IMR-90 (cell line): ENCODE measurements around the gene DGKQ.

Experiments
- BHLHE40 ChIP-seq: fragments of 150-350 bp; IDR thresholded peaks from 2 replicates; pipeline ENCODE4 v1.6.1; 2016; ENCODE audit warnings: mild to moderate bottlenecking, low read depth, low read length
- CTCF ChIP-seq: conservative IDR thresholded peaks from 2 replicates; pipeline ENCODE4 v1.5.1; 2012; ENCODE audit warnings: mild to moderate bottlenecking, low read depth, low read length, improper control_type of control experiment
- MAFK ChIP-seq: IDR thresholded peaks from 2 replicates; pipeline ENCODE4 v1.6.1; 2012; ENCODE audit warnings: low read depth, low read length, improper control_type of control experiment
- MXI1 ChIP-seq: IDR thresholded peaks from 2 replicates; pipeline ENCODE4 v1.6.1; 2012; ENCODE audit warnings: low read depth, mild to moderate bottlenecking, low read length, moderate library complexity, borderline replicate concordance
- POLR2A ChIP-seq: IDR thresholded peaks from 2 replicates; pipeline ENCODE4 v1.6.1; 2012; ENCODE audit warnings: mild to moderate bottlenecking, low read depth, low read length
- RCOR1 ChIP-seq: IDR thresholded peaks from 2 replicates; pipeline ENCODE4 v1.6.1; 2012; ENCODE audit warnings: mild to moderate bottlenecking, low read length, improper control_type of control experiment; ENCODE audit not compliant: insufficient replicate concordance

GRCh38 chr4:948936-949300 is 24.5 kb downstream of the DGKQ start:
- no peak for TF ChIP-seq POLR2A
- no peak for TF ChIP-seq RCOR1
- TF ChIP-seq MAFK = no peak
- TF ChIP-seq CTCF = no peak
- no peak for TF ChIP-seq BHLHE40
- TF ChIP-seq MXI1 = no peak
